GM18870 (cell line): ENCODE data around the gene ZKSCAN4.

Experiments
- ATAC-seq: cut with Tn5 transposase; IDR thresholded peaks from one replicate; pipeline ENCODE4 v1.9.1; 2021; ENCODE audit warnings: moderate library complexity; ENCODE audit not compliant: unreplicated experiment

Gene ZKSCAN4

DNA sequence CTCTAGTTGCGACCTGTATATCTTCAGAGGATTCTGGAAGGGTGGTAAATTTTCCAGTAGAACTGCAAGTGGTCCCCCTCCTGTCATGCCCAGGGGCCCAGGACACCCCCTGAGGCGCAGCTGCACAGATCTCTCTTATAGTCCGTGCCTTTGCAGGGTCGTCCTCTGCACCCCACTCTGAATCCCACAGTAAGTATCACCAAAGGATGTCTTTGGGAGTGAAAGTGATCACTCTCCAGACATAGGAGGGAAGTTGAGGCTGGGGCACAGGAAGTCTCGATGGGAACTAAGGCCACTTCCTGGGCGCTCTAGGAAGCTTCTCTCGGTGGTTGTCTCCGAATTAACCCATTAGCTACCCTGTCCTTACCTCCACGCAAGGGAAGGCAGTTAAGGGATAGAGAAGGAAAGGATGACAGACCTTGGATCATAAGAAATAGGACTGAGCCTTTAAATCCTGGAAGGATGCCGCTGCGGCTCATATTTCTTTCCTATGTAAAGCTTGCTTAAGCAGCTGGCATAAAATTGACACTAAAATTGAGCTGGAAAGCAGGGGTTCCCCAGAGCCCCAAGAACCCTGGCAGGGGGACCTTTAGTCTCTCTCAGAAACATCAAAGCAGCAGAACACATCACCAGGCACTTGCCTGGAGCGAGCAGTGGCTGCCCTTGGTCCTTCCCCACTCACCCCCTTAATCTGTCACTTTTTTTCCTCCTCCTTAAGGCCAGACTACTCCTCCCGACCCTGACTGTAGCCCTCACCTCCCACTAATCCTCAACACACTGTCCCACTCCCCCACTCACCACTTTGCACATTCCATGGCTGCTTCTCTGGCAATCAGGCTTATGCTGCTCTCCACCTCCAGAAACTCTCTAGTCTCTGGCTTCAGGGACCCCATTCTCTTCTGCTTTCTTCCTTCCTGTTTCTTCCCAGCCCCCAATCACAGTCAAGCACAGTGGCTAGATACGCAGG lies at the start of gene ZKSCAN4:
TSS of gene ZKSCAN4 (minus strand) at position 261 of the 967 bp plus-strand sequence. CDS start 289 bp downstream, outside the sequence.
- peak; percentile 70 for ATAC-seq

DNA sequence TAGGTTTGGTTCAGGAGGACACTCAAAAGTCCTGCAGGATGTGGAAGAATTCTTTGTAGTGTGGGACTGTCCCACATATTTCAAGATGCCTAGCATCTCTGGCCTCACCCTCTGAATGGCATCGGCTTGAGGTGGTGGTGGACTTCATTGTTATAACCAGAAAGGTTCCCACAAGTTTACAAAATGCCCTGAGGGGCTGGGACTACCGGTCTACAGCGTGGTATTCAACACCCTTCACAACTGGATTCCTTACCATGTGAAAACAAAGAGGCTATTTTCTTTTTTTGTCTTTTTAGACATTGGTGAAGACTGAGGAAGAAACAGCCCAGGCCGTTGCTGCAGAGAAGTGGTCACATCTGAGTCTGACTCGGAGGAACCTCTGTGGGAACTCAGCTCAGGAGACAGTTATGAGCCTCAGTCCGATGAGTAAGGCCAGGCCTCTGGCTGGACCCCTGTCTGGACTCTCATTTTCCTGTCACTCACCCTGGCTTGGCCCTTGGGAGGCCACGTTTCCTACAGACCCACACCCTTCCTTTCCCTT lies 44.5 kb upstream of the ZKSCAN4 start:
- no peak for ATAC-seq

DNA sequence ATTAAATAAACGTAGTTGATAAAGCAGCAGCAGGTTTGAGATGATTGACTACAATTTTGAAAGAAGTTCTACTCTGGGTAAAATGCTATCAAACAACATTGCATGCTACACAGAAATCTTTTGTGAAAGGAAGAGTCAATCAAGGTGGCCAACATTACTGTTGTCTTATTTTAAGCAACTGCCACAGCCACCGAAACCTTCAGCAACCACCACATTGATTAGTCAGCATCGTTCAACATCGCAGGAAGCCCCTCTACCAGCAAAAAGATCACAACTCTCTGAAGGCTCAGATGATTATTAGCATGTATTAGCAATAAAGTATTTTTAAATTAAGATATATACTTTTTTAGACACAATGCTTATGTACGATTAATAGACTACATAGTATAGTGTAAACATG lies 43.3 kb upstream of the ZKSCAN4 start:
- ATAC-seq = no peak

DNA sequence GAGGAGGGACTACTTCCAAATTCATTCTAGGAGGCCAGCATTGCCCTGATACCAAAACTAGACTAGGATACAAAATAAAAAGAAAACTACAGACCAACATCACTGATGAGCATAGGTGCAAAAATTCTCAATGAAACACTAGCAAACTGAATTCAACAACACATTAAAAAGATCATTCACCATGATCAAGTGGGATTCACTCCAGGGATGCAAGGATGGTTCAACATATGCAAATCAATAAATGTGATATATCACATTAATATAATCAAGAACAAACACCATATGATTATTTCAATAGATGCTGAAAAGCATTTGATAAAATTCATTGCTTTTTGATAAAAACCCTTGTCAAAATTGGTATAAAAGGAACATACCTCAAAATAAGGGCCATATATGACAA lies 39.5 kb upstream of the ZKSCAN4 start:
- no peak for ATAC-seq

DNA sequence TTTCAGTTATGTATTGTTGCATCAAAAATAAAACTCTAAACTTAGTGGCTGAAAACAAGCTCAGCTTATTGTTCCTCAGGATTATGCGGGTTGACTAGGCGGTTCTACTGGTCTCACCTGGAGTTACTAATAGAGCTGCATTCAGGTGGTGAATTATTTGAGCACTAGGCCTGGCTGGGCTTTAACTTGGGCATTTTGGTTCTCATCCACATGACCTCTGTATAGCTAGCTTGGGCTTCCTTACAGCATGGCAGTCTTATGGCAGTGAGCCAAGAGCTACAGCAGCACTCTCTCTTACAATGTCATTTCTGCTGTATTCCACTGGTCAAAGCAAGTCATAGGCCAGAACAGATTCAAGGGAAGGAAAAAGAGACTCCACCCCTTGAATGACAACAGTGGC lies 30.9 kb upstream of the ZKSCAN4 start:
- no peak for ATAC-seq

DNA sequence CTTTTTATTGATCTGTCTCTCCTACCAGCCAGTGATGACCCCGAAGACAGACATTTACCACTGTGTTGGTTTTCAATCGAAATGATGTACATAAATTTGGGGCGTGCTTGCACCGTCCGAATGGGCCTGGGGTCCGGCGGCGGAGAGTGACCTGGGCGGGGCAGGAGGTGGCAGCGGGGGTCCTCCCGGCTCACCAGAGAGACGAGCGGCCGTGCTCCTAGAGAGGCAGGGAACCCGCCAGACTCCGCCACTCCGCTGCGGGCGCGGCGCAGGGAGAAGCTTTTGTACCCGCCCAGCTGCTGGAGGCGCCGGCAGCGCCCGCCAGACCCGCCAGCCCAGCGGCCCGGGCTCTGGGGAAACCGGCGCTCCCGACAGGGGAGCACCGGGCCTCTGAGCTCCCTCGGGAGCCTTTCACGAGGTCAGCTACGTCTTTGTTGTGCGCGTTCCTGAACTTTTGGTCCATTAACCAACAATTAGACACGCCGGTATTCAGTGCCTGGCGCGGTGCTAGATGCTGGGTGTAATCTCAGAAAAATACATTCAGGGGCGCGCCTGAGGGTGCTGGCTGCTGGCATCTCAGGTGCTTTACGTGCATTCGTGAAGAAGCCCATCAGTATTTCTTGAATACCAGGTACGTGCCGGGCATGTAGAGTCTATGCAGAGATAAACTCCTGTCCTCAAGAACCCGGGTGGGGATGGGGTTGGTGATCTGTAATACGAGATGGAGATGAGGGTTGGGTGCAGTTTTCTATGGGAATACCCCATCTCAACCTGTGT lies 29.4 kb upstream of the ZKSCAN4 start, which contains the start of gene PGBD1:
TSS of gene PGBD1 (plus strand) at position 285 of the 777 bp plus-strand sequence. CDS start 2,242 bp downstream, outside the sequence.
- no peak for ATAC-seq

DNA sequence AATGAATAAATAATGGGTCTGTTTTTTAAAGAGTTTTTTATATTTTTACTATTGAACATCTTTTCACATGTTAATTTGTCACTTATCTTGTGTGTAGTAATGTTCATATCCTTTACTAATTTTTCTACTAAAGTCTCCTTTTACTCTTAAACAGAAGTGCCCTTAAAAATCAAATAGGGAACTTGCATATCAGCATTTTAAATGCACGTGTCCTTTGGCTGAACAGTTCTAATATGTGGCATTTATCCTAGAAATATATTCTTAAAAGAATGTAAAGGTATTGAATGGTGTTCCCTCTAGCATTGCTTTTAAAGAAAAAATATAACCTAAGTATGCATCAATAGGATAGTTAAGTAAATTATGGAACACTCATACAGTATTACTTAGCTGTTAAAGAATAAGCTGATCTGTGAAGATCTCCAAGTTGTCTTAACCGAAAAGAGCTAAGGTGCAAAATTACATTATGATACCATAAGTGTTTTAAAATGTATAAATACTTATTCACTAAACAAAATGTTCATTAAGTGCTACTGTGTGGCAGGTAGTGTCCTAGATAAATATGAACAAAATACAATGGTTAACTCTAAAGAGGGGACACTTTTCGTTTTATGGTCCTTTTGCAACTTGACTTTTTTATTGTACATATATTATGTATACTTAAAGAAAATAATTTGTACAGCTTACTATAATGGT lies 28.7 kb upstream of the ZKSCAN4 start:
- no peak for ATAC-seq

DNA sequence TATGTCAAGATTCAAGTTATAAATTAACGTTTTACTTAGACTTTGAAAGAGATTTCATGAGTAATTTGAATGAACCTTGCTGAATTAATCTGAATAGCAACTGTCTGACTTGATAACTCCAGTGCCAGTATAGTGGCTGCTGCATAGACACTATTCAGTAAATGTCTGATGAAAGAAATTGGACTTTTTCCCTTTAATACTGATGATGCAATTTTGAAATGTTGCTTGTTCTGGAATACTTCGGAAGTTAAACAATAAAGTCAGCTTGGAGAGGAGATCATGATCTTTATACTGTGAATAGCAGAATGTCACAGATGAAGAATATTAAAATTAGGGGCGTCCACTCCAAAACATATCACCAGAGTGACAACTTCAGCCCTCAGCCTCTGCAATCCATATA lies 25.7 kb upstream of the ZKSCAN4 start:
- no peak for ATAC-seq

DNA sequence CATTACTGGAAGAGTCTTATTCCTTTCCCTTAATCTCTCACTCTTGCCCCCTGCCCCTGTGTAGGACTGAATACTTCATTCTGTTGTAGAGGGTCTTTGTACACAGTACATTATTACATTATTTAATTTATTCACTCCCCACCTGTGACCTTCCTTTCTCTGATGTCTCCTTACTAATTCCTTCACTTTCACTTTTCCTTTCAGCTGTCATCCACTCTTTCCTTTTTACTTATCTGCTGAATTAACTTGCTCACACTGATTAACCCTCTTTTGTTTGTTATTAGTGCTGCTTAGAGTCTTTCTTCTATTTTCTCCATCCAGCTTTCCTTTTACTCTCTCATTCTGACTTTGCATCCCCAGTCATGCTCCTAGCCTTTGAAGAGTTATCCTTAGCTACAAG lies 22.8 kb upstream of the ZKSCAN4 start:
- ATAC-seq = no peak

DNA sequence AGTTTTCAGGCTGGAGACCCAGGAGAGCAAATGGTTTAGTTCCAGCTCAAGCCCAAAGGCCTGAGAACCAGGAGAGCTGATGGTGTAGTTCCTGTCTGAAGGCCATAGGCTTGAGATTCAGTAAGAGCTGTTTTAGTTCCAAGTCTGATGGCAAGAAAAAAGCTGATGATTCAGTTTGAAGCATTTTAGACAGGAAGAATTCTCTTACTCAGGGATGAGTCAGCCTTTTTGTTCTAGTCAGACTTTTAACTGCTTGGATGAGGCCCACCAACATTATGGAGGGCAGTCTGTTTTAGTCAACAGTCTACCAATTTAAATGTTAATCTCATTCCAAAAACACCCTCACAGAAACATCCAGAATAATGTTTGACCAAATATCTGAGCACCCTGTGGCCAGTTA lies 17.4 kb upstream of the ZKSCAN4 start:
- ATAC-seq = no peak

DNA sequence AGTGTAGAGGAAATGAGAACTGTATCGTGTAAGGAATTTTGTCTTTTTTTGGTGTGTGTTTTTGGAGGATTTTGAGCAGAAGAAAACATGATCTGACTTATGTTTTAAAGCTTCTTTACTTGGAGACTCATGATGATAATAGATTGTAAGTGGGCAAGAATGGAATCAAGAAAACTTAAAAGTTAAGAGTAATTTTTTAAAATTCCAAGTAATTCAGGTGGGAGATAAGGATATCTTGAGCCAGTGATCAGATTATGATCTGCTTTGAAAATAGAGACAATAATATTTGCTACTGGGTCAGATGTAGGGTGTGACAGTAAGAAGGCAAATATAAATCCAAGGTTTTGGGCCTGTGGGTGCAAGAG lies 15.6 kb upstream of the ZKSCAN4 start:
- no peak for ATAC-seq

DNA sequence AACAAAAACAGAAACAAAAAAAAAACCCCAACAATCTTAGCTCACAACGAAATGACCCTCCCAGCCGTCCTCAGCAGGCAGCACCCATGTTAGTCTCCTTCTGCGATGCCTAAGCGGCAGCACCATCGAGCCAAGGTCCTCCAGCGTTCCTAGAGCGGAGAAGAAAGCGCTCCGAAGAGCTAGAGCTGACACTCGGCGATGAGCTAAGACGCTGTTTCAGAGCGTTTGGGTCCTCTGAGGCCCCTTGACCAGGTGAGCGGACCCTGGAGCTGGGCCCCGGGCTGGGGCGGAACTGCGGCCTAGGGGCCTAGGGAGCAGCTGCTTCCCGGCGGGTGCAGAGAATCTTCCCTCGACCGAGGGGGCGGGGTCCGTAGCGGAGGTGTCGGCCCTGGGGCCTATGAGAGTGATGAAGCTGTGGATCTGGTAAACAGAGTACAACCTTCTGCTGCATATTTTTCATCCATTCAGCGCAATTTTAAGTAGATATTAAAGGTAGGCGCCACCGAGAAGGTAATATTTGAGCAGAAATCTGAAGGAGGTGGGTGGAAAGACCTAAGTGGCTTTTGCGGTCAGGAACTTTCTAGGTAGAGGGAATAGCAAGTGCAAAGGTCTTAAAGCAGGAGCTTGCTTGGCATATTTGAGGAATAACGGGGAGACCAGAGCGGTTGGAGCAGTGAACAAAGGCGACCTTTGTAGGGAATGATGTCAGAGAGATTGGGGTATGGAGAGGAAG lies 15.1 kb upstream of the ZKSCAN4 start, which contains the start of gene ZSCAN26:
TSS of gene ZSCAN26 (plus strand) at position 182 of the 733 bp plus-strand sequence. CDS start 4,777 bp downstream, outside the sequence.
- ATAC-seq = peak; percentile 72

DNA sequence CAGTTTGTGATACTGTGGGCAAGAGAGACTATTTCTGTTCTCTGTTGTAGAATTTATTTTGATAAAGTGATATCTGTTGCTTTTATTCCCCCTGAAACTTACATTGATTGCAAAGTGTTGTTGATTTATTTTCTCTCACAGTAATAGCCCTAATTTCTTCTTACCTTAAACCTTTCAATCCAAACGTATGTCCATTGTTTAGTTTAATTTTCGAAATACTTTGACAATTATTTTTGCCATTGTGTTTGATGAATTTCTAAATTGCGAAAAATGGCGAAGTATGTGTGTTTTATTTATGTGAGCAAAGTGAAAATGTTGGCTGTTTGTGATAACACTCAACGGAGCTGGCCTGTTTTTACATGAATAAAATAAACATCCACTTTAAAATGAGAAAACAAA lies 14.5 kb upstream of the ZKSCAN4 start:
- no peak for ATAC-seq

DNA sequence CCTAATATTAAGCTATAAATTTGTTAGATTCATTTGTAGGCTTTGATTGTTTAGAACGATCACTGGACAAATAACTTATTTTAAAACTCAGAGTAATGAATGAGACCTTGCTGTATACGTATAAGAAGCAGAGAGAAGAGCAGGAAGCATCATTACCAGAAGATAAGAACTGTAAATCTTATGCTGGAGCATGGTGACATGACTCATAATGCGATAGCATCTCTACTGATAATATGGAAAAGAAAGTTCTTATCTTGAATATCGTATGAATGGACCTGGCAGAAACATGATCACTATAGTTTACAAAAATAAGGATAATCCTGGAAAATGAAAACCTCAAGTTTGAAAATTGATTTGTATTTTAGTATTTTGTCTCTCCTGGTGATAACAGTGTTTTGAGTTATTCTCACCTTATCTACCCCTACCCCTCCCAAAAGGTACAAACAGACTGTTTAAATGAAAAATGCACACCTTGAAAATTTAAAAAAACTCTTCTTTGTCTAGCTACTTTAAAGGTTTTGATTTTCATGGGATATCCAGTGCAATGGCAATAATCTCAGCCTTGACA lies 12.8 kb upstream of the ZKSCAN4 start:
- no peak for ATAC-seq

DNA sequence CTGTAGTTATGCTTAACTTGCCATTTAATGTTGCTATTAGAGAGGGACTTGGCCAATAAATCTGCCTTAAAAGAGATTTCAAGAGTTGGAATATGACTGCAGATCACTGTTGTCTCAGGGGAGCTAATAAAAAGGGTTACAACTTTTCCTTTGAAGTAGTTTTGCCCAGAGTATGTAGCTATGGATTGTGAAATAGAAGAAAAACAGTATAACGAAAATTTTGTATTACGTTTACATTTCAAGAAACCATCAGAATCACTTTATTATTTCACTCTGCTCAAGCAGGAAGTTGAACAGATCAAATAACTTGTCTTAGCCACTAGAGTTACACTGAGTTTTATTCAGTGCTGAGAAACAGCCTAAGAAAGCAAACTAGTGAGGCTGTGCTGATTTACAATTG lies 11.9 kb upstream of the ZKSCAN4 start:
- no peak for ATAC-seq

DNA sequence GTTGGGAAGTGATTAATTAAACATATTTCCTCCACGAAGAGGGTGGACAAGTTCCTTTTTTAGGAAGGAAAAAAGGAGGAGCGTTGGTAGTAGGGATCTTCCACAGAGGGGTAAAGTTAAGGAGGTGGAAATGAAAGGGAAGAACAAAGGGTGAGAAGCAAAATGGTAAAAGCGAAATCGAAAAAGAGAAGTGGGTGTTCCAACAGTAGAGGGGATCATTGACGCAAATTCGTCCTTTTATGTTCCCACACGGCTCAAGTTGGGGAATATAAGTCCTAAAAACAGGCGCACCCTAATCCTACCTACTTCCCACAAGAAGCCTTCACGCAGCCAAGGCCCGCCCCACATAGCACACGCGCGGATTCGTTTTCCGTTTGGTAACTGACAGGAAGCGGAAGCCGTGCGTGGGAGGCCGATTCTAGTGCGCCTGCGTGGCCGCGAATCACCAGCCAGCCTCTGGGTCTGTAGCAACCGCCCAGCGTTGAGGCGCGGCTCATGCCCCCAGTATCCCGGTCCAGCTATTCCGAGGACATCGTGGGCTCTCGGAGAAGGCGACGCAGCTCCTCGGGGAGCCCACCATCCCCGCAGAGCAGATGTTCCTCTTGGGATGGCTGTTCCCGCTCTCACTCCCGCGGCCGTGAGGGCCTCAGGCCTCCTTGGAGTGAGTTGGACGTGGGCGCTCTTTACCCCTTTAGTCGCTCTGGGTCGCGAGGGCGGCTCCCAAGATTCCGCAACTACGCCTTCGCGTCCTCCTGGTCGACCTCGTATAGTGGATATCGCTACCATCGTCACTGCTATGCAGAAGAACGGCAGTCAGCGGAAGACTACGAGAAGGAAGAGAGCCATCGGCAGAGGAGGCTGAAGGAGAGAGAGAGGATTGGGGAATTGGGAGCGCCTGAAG lies 7.1 kb upstream of the ZKSCAN4 start, which contains the start of gene NKAPL:
TSS of gene NKAPL (plus strand) at position 421 of the 901 bp plus-strand sequence. CDS start at position 496, 75 bp downstream.
- ATAC-seq = no peak

DNA sequence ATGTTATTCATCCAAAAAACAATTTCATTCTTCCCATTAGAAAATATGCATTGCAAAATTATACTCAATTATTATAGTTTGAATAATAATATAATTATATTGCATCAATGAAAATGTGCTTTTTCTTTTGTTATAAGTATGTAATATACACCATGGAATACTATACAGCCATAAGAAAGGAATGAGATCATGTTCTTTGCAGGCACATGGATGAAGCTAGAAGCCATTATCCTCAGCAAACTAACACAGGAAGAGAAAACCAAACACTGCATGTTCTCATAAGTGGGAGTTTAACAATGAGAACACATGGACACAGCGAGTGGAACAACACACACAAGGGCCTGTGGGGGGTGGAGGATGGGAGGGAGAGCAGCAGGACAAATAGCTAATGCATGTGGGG lies 5.0 kb upstream of the ZKSCAN4 start:
- ATAC-seq = no peak

DNA sequence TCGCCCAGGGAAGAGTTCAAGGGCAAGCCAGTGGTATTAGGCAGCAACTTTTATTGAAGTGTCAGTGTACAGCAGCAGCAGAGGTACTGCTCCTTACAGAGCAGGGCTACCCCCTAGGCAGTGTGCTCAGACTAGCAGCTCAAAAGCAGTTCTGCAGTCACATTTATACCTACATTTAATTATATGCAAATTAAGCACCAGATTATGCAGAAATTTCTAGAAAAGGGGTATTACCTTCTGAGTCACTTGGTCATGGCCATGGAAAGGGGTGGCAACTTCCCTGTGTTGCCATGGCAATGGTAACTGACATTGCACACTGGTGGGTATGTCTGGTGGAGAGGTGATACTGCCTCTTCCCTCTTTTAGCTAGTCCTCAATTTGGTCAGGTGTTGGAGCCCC lies 2.1 kb upstream of the ZKSCAN4 start:
- no peak for ATAC-seq

DNA sequence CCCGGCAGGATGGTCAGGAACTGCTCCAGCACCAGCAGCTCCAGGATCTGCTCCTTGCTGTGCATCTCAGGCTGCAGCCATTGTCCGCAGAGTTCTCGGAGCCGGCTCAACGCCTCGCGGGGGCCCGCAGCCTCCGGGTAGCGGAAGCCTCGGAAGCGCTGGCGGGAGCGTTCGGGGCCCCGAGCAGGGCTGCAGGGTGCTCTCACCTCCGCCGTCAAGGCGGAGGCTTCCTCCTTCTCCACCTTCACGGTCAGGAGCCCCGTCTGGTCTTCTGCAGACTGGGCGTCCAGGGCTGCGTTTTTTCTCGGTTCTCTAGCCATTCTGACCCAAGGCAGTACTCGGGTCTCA lies 434 bp downstream of the ZKSCAN4 start:
- ATAC-seq = peak; percentile 15
